Islet of Langerhans (tissue), 1 donor: Measurements from ENCODE around the gene OSBPL5.

ENCODE experiments used
- FAIRE-seq: peaks from one replicate; lab custom pipeline; 2011; peaks lifted over from hg19 to GRCh38; lab: Jason Lieb, UNC

The OSBPL5 gene

GRCh38 chr11:3099178-3099577 lies 65.9 kb downstream of the OSBPL5 start:
- no peak for FAIRE-seq

DNA sequence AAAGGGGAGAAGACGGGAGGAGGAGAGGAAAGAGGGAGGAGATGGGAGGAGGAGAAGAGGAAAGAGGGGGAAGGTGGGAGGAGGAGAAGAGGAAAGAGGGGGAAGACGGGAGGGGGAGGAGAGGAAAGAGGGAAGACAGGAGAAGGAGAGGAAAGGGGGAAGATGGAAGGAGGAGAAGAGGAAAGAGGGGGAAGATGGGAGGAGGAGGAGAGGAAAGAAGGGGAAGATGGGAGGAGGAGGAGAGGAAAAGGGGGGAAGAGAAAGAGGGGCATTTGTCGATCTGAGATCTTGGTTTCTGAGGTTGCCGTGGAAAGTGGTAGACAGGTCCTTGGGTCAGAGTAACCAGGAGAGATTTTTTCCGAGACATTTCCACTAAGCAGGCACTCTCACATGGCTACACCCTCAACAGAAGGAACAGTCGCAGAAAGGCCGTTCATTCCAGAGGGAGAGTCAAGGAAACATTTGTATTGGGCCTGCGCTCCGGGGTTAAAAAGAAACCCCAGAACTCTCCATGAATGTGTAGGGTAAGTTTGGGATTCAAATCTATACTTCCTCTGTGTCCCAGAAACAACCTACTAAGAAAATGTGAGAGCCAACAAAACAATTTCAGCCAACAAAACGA lies 68.1 kb downstream of the OSBPL5 start:
- no peak for FAIRE-seq

DNA sequence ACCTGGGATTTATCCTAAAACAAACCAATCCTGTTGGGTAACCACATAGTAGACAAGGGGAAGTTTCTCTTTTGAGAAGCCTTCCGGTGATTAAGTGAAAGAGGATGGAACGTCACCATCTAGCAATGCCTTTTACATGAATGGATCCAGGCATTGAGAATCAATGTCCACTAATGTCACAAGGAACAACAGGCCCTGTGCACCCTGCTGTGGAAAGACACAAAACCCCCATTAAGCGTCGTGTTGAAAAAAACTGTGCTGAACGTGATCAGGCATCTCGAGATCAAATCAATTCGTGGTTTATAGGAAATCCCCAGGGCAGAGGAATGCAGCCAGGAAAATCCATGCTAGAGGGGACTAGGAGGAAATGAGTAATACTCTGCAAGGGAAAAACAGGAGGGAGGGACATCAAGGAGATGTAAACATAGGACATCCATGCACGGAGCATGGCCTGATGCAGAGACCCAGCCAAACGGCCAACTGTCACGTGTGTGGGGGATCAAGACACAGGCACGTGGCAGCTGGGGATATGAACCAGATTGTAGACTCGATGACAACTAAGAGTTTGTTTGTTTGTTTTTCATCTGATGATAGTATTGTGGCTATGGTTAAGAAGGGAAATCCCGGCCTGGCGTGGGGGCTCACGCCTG lies 69.3 kb downstream of the OSBPL5 start:
- FAIRE-seq, result no peak

DNA sequence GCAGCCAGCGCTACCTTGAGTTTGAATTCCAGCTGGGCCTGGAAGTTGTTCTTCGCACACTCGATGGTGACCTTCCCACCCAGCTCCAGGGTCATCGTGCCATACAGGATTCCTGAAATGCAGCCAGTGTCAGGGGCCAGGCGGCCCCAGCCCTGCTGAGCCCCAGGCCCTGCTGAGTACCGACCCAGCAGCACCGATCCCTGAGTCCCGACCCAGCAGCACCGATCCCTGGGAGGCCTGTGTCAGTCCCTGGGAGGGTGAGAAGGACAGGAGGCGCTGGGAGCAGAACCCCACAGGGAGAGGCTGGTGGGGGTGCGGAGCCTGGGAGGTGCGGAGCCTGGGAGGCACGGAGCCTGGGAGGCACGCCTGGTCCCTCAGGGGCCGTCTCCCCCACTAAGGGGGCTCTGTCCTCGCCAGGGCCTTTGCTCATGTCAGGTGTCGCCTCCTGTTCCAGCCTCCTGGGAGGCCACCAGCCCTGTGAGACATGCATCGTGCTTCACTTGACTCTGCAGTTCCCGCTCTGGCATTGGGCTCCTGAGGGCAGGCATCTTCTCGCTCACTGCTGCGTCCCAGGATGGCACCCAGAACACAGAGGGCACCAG lies 70.8 kb downstream of the OSBPL5 start:
- FAIRE-seq, result no peak

DNA sequence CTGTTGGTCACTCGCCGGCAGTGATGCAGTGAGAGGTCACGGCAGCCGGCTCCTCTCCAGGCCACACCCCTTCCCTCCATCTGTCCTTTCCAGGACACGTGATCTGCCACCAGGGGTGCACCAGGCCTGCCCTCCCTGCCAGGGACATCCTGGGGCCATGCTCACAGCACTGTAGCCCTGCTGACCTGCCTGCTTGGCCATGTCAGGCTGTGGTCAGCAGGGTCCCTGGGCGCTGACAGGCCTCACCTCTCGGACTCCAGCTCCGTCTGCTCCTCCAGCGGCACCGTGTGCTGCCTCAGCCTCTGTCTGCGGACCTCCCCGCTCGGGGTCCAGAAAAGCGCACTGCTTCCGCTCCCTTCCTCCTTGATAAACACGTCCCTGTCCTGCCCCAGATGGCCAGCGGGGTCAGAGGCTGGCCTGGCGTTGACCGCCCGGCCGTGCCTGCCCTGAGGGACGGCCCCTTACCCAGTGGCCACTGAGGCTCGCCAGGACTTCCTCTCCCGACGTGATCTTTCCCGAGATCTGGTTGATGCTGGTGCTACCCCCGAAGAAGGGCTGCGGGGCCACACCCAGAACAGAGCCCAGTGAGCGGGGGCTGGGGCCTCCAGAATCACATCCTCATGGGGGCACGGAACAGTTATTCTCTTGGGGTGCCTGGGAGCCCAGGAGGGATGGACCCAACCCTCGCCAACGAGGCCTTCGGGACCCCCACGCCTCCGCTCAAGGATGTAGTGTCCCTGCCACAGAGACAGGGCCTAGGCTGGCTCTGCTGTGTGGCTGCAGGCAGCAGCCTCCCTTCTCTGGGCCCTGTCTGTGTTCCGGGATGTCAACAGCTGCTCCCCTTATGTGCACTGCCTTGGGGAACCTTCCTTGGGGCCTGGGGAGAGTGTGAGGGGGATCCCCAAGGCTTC lies 71.6 kb downstream of the OSBPL5 start:
- FAIRE-seq, result no peak

- no peak for FAIRE-seq
Measured at GRCh38 chr11:3092603-3093141, 72.4 kb downstream of the OSBPL5 start.

DNA sequence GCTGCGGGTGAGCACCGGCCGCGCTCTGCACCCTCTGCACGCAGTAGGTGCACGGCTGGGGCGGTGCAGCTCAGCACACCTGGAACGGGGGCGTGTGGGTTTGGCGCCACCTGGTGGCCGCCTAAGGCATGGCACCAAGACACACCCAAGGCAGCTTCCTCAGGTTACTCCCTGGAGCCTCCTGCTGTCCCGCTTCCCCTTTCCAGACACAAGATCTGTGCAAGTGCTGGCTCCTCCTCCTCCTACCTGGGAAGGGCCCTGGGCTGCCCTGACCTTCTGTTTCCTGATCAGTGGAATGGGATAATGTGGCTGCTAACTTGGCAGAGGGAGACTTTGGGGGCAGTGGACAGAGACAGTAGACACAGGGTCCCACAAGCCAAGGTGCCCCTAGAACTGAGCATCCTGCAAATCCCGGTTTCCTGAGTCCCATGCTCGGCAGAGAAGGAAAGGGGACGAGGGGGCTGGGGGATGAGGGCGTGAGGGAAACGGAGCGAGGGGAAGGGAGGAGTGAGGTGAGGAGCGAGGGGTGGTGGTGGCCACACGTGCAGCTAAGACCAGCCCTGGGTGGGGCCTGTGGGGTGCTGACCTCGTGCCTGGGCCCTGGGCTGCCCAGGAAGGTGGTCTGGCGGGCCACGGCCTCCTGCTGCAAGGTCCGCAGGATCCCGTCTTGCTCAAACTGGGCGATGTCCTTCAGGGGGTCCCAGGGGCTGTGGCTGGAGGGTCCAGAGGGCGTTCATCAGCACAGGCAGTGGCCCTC lies 73.1 kb downstream of the OSBPL5 start:
- FAIRE-seq, result no peak

DNA sequence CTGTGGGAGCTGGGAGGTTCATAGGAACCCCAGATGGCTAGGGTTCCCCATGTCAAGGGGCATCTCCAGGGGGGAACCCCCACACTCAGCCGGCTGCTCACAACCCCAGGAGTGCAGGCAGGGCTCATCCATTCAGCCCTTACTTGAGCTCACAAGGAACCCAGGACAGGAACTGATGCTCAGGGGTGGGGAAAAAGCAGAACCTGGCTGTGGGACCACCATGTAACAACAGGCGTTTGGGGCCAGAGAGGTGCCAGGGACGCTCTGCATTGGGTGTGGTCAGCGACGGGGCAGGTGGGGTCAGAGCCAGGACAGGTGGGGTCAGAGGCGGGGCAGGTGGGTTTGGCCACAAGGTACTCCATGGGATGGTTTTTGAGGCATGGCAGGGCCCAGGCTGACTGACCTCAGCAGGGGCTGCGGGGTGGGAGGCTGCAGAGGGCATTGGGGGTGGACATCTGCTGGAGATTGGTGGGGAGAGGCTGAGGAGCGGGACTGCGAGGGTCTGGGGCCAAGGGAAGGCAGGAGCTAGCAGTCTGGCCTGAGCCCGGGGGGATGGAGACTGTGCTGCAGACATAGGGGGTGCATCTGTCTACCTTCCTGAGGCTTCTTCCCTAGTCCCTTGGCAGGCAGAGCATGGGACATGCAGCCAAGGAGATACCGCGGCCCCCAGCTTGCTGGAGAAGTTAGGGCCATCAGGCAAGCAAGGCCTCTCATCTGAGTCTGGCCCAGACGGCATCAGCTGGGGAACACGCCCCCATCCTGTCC lies 73.8 kb downstream of the OSBPL5 start:
- no peak for FAIRE-seq

GRCh38 chr11:3090096-3090901 lies 74.8 kb downstream of the OSBPL5 start:
- FAIRE-seq, result no peak

DNA sequence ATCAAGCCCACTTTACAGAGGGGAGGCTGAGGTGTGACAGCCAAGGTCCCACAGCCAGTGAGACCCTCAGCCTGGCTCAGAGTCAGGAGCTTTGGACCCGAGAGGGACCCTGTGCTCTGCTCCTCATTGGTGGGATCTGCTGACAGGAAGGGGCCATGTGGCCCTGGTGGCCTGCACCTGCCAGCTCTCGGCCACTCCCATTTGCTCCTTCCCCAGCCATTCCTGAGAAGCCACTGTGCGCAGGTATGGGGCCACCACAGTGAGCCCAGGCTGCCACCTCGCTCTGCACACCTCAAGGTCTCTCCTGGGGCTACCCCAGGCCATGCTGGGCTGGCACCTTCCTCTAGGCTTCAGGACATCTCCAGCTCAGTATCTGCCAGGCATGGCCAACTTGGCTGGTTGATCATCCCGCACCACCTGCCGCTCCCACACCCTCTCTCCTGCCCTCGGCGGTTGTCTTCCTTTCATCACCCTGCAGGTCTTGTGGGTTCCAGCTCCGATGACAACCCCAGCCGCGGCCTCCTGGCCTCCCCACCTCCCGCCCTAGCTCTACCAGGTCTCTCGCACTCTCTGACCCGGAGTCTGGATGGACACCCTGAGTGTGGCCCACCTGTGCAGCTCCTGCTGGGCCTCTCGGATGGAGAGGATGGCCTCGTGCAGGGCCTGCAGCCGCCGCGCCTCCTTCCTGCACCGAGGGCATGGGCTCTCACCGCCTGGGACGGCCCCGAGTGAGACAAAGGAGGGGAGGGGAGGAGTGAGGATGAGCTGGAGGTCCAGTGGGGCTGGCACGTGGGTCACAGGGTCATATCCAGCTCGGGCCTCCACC lies 75.7 kb downstream of the OSBPL5 start:
- FAIRE-seq, result no peak

DNA sequence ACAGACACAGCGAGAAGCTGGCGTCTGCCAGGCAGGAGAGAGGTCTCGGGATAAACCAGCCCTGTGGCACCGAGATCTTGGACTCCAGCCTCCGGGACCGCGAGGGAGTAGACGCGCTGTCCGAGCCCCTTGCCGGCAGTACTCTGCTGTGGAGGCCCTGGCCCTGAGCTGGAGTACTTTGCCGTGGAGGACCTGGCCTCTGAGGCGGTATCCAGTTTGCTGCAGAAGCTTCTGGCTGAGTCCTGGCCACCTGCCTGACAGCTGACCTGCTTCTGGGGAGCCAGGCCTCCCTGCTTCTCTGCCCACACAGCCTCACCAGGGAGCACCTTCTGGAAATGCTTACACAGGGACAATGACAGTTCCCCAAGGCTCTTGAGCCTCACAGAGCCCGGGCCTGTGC lies 76.3 kb downstream of the OSBPL5 start:
- no peak for FAIRE-seq

DNA sequence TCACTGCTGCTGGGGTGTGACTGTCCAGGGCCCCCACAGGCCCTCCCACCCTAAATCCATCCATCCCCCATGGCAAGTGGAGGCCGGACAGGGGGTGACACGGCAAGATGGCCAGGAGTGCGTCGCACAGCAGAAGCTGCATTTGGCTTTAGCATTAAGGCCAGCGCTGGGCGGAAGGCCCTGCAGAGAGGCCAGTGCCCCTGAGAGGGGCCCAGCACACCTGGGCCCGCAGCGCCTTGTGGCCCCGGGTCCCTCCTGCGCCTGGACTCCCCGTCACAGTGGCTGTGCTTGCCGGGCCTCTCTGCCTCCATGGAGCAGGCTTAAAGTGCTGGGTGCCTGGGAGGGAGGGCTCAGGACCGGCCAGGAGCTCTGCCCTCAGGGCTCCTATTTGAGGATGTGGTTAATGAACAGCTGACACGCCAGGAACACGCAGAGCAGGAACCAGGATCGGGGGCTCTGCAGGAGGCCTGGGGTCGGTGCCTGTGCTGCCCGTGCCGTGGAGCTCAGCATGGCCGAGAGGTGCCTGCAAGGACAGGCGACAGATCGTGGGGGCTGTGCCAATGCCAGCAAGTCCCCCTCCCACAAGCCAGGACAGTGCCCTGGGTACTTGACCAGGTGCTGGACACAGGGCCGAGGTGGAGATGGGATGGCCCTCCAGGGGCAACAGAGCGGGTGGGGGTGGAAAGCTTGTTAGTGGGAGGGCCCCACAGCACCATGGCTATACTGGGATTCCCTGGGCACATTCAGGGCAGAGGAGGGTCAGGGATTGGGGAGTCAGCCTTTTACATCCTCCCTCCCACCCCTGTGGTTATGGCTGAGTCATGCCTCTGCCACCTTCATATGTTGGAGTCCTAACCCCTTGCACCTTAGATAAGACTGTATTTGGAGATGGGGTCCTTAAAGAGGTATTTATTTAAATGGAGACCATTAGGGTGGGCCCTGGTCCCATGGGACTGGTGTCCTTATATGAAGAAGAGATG lies 77.0 kb downstream of the OSBPL5 start:
- FAIRE-seq, result no peak

- FAIRE-seq, result no peak
Measured at GRCh38 chr11:3087373-3087772, 77.7 kb downstream of the OSBPL5 start.

GRCh38 chr11:3086671-3087150 lies 78.4 kb downstream of the OSBPL5 start:
- no peak for FAIRE-seq

DNA sequence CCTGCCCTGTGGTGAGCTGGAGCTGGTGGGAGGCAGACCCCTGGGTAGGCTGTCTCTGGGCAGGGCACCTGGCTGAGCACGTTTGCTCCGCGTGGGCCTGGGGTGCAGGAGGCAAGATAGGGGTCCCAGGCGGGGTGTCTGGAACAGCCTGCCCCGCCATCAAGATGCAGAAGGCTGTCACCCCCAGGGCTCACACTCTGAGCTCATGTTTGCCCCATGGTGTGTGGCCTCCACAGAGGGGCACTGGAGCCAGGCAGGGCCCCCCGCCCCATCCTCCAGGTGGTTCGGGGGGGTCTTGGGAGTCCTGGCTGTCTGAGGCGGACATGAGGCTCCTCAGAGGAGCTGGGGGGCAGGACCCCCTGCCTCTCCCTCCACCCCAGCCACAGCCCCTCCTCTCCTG lies 79.0 kb downstream of the OSBPL5 start:
- no peak for FAIRE-seq

- no peak for FAIRE-seq
Measured at GRCh38 chr11:3085052-3085451, 80.1 kb downstream of the OSBPL5 start.

GRCh38 chr11:3083321-3083720 lies 81.8 kb downstream of the OSBPL5 start:
- no peak for FAIRE-seq

GRCh38 chr11:3081386-3081751 lies 83.7 kb downstream of the OSBPL5 start:
- no peak for FAIRE-seq
